Mesothelial cell of epicardium (in vitro differentiated cells): ENCODE data around the gene TIMP3. TPM values are rescaled to one million over a fixed set of nuclear protein-coding genes. Genes with fewer than 3 reads are reported as not detected.

Experiments
- DNase-seq, 2 experiments: peaks; one replicate each; pipeline ENCODE4 v3.0.0; 2021; ENCODE audit warnings: low spot score in 2 of 2; ENCODE audit not compliant: unreplicated experiment in 2 of 2
- H3K27ac Mint-ChIP-seq: 2 replicates; pipeline ENCODE4 v1.8.0; 2021; ENCODE audit warnings: mixed read lengths
- H3K27me3 Mint-ChIP-seq: 2 replicates; pipeline ENCODE4 v1.8.0; 2021; ENCODE audit warnings: low read depth, mixed read lengths
- H3K36me3 Mint-ChIP-seq: 2 replicates; pipeline ENCODE4 v1.8.0; 2021; ENCODE audit warnings: mixed read lengths
- H3K4me1 Mint-ChIP-seq: 2 replicates; pipeline ENCODE4 v1.8.0; 2021; ENCODE audit warnings: mixed read lengths
- H3K4me3 Mint-ChIP-seq: 2 replicates; pipeline ENCODE4 v1.8.0; 2021; ENCODE audit warnings: mild to moderate bottlenecking, moderate library complexity, mixed read lengths
- H3K9me3 Mint-ChIP-seq: 2 replicates; pipeline ENCODE4 v1.8.0; 2021; ENCODE audit warnings: mixed read lengths
- CTCF ChIP-seq: fragments of 200-600 bp; sonication (generic); IDR thresholded peaks from one replicate; pipeline ENCODE4 v1.5.0; 2021; ENCODE audit warnings: antibody characterized with exemption; ENCODE audit not compliant: unreplicated experiment
- total RNA-seq: library from RNA; stranded (reverse); gene quantifications from 3 replicates; pipeline ENCODE4 v1.2.1, GENCODE V29; 2021

Gene TIMP3
- total RNA-seq, 1 donor from 2014 or later: 67.2 TPM

DNA sequence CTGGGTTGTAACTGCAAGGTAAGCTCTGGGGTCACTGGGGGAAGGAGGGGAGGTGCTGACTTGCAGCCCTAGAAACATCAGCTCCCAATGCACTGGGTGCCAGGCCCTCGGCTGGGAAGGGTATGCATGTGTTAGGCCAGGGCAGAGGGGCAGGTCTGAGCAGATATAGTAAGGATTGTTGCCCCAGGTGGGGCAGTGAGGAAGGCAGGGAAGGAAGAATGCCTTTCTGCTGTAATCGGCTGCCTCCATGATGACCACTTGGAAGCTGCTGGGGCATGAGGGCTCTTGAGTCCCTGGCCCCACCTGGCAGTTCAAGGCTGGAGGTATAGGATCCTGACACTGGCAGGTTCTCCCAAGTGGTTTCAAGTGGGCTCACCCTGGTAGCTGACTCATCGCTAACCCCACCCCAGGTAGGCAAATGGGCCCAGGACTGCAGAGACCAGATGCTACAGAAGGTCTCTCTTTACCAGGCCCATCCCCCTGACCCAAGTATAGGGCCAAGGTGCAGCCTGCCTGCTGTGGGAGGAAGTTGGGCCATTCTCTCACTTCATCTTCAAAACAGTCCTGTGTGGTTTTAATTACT is 56.7 kb downstream of the TIMP3 start:
- H3K36me3 Mint-ChIP-seq: peaks cover 29% of the 10 kb centered on the region
- no peak overlapping the region for H3K27ac Mint-ChIP-seq
- no peak overlapping the region for H3K4me3 Mint-ChIP-seq

DNA sequence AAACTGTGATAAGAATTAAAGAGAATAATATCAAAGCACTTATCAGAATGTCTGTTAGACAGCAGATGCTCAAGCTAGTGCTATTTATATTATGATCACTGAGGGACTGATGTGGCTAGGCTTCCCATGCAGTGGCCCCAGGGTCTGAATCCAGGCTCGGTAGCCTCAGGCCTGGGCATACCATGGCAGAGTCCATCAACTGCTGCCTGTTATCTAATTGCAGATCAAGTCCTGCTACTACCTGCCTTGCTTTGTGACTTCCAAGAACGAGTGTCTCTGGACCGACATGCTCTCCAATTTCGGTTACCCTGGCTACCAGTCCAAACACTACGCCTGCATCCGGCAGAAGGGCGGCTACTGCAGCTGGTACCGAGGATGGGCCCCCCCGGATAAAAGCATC is 57.5 kb downstream of the TIMP3 start:
- DNase-seq: no peak
- Mint-ChIP-seq H3K9me3 (no peaks in the 10 kb centered on the region), H3K27me3 (no peaks in the 10 kb centered on the region), H3K36me3 (peaks cover 29% of the 10 kb centered on the region), H3K4me1 (no peaks in the 10 kb centered on the region), H3K27ac (no peak overlapping the region), H3K4me3 (no peak overlapping the region)
- no peak for TF ChIP-seq CTCF

More for the DNA sequence above, 56.7 kb downstream of the TIMP3 start:
- peaks cover under 1% of the 10 kb centered on the region for H3K4me1 Mint-ChIP-seq
- no peak for TF ChIP-seq CTCF
- no peak for DNase-seq
- H3K27me3 Mint-ChIP-seq: no peaks in the 10 kb centered on the region
- H3K9me3 Mint-ChIP-seq: no peaks in the 10 kb centered on the region

DNA sequence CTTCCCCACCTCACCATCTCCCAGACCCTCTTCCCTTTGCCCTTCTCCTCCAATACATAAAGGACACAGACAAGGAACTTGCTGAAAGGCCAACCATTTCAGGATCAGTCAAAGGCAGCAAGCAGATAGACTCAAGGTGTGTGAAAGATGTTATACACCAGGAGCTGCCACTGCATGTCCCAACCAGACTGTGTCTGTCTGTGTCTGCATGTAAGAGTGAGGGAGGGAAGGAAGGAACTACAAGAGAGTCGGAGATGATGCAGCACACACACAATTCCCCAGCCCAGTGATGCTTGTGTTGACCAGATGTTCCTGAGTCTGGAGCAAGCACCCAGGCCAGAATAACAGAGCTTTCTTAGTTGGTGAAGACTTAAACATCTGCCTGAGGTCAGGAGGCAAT is 58.2 kb downstream of the TIMP3 start:
- TF ChIP-seq CTCF: no peak
- Mint-ChIP-seq H3K36me3 (peaks cover 27% of the 10 kb centered on the region), H3K4me3 (no peak overlapping the region)

DNA sequence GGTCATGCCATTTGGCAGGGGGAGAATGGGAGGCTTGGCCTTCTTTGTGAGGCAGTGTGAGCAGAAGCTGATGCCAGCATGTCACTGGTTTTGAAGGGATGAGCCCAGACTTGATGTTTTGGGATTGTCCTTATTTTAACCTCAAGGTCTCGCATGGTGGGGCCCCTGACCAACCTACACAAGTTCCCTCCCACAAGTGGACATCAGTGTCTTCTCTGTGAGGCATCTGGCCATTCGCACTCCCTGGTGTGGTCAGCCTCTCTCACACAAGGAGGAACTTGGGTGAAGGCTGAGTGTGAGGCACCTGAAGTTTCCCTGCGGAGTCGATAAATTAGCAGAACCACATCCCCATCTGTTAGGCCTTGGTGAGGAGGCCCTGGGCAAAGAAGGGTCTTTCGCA is 59.8 kb downstream of the TIMP3 start:
- no peak overlapping the region for H3K27ac Mint-ChIP-seq
- DNase-seq: no peak
- no peaks in the 10 kb centered on the region for H3K9me3 Mint-ChIP-seq
- no peak overlapping the region for H3K4me3 Mint-ChIP-seq
- no peaks in the 10 kb centered on the region for H3K27me3 Mint-ChIP-seq
- H3K4me1 Mint-ChIP-seq: no peaks in the 10 kb centered on the region
- H3K36me3 Mint-ChIP-seq: peaks cover 26% of the 10 kb centered on the region
- no peak for TF ChIP-seq CTCF

More for the DNA sequence above, 58.2 kb downstream of the TIMP3 start:
- Mint-ChIP-seq H3K4me1 (no peaks in the 10 kb centered on the region), H3K27ac (no peak overlapping the region), H3K9me3 (no peaks in the 10 kb centered on the region), H3K27me3 (no peaks in the 10 kb centered on the region)
- no peak for DNase-seq

DNA sequence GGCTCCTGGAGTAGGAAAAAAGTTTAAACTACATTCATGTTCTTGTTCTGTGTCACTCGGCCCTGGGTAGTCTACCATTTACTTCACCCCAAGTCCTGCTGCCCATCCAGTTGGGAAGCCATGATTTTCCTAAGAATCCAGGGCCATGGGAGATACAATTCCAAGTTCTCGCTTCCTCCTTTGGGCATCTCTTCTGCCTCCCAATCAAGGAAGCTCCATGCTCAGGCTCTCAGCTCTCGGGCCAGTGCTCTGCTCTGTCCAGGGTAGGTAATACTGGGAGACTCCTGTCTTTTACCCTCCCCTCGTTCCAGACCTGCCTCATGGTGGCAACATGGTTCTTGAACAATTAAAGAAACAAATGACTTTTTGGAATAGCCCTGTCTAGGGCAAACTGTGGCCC is 60.6 kb downstream of the TIMP3 start:
- H3K36me3 Mint-ChIP-seq: peaks cover 26% of the 10 kb centered on the region
- no peaks in the 10 kb centered on the region for H3K4me1 Mint-ChIP-seq

More for the DNA sequence above, 60.6 kb downstream of the TIMP3 start:
- DNase-seq: no peak
- H3K27ac Mint-ChIP-seq: no peak overlapping the region
- no peak overlapping the region for H3K4me3 Mint-ChIP-seq
- no peaks in the 10 kb centered on the region for H3K27me3 Mint-ChIP-seq
- H3K9me3 Mint-ChIP-seq: no peaks in the 10 kb centered on the region
- TF ChIP-seq CTCF: no peak
